ENCODE measurements around the gene SRL. TPM values are rescaled to one million over a fixed set of nuclear protein-coding genes. Genes with fewer than 3 reads are reported as not detected.
A peak's percentile ranks its signal among the peaks of the same experiment; 100 is the strongest.

The SRL gene
- total RNA-seq, 6 experiments from 2014 or later: 0.18 to 0.62 (median 0.28) TPM

DNA sequence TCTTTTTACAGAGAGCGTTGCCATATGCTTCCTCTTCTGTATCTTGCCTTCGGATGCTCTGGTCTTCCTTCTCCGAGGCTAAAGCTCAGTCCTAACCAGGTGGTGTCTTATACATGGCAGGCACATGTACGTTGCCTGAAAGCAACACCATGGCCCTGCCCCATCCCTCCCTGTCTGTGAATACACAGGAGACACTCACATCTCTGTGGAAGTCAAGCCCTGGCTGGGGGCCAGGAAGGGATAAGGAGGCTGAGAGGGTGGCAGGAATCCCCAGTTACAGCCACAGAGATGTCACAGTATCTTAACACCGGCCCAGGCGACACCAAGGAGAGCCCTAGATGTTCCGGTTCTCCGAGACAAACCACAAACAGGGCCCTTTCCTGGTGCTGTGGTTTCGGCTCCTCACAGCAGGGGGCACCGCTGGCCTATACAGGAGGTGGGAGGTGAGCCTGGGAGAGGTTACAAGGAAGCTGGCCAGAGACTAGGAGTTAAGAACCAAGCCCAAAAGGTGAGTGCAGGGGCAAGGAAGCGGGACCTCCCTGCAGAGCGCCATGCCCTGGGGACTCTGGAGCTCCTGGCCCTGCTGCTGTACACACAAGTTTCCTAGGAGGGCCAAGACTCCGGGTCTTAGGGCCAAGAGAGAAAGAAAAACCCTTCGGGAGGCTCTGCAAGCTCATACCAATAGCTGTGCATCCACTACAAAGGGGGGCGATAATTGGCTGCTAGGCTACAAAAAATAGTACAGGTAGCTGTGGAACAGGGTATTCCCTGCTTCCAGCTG is 41.7 kb downstream of the SRL start:
- TF ChIP-seq, protein P1, sequence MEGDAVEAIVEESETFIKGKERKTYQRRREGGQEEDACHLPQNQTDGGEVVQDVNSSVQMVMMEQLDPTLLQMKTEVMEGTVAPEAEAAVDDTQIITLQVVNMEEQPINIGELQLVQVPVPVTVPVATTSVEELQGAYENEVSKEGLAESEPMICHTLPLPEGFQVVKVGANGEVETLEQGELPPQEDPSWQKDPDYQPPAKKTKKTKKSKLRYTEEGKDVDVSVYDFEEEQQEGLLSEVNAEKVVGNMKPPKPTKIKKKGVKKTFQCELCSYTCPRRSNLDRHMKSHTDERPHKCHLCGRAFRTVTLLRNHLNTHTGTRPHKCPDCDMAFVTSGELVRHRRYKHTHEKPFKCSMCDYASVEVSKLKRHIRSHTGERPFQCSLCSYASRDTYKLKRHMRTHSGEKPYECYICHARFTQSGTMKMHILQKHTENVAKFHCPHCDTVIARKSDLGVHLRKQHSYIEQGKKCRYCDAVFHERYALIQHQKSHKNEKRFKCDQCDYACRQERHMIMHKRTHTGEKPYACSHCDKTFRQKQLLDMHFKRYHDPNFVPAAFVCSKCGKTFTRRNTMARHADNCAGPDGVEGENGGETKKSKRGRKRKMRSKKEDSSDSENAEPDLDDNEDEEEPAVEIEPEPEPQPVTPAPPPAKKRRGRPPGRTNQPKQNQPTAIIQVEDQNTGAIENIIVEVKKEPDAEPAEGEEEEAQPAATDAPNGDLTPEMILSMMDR (IDR thresholded peaks at IDR 0.05): peak; percentile 70 to 79 (median 72)
- no peak for TF ChIP-seq POLR2A (IDR thresholded peaks at IDR 0.05)
- intact Hi-C loops (cut with DNase I): loop anchor here (5.0 to 10.0 kb wide), 3 partner anchors 45 to 137 kb away; partner anchors contain the start of gene SRL (in 1 of the 2)
- 43% methylated on average over 8 of the region's 15 CpGs for WGBS (ENCODE audit: insufficient coverage, low coverage, low lambda C conversion rate, missing lambda C conversion rate)
- Histone ChIP-seq H3K36me3 (no peaks in the 10 kb centered on the region), H3K27me3 (no peaks in the 10 kb centered on the region), H3K4me1 (no peaks in the 10 kb centered on the region), H3K4me3 (no peak overlapping the region), H3K9me3 (no peaks in the 10 kb centered on the region), H3K27ac (no peak overlapping the region)
- ATAC-seq: peak; percentile 95 to 99 (median 97)
- DNase-seq: peak; percentile 70 to 74 (median 72)

DNA sequence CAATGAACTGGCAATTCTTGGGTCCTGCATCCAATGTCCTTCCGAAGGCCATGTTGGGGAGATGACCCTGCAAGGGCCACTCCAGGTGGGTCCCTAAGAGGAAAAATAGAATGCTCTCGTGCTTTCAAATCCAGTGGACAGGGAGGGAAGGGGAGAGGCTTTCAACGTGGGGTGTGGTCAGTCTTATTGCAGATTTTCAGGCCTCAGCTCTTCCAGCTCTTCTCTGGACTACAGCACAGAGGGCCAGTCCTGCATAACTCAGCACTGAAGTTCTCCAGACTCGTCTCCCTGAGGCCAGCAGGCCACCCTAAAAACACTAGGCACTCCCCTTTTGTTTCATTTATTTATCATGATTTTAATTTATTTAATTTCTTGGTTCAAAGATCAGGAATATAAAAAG is 43.1 kb downstream of the SRL start:
- Histone ChIP-seq H3K27ac (no peak overlapping the region), H3K4me3 (no peak overlapping the region), H3K9me3 (no peaks in the 10 kb centered on the region), H3K27me3 (no peaks in the 10 kb centered on the region), H3K36me3 (no peaks in the 10 kb centered on the region), H3K4me1 (no peaks in the 10 kb centered on the region)
- 56% methylated on average over 3 of the region's 4 CpGs for WGBS (ENCODE audit: insufficient coverage, low coverage, low lambda C conversion rate, missing lambda C conversion rate)
- DNase-seq (no peak), ATAC-seq (no peak)
- intact Hi-C loops (cut with DNase I): loop anchor here in 1 of 2 donors (10.0 kb wide), 1 partner anchor 46 kb away; the partner anchor contains the start of gene SRL
- TF ChIP-seq, protein P1 (IDR thresholded peaks at IDR 0.05): no peak
- TF ChIP-seq POLR2A (IDR thresholded peaks at IDR 0.05): no peak

DNA sequence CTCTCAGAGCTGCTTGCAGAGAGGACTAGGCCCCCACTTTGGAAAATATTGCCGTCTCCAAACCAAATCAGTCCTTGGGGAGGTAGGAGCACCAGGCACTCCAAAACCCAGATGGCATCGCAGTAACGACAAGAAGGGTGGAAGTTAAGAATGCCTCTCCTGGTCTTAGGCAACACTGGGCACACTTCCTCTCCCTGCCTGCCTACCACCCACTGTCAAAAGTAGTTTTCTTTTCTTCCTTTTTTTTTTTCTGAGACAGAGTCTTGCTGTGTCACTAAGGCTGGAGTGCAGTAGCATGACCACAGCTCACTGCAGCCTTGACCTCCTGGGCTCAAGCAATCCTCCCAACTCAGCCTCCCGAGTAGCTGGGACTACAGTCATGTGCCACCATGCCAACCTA is 47.2 kb downstream of the SRL start:
- Histone ChIP-seq H3K4me3 (no peak overlapping the region), H3K9me3 (no peaks in the 10 kb centered on the region), H3K36me3 (no peaks in the 10 kb centered on the region), H3K27me3 (no peaks in the 10 kb centered on the region), H3K4me1 (no peaks in the 10 kb centered on the region), H3K27ac (no peak overlapping the region)
- ATAC-seq: peak; percentile 41 to 67 (median 46)
- peak in 1 of 3 donors; percentile 16 for DNase-seq
- 47% methylated on average over 3 of the region's 4 CpGs for WGBS (ENCODE audit: insufficient coverage, low coverage, low lambda C conversion rate, missing lambda C conversion rate)
- intact Hi-C loops (cut with DNase I): loop anchor here in 1 of 2 donors (10.0 kb wide), 1 partner anchor 50 kb away; the partner anchor contains the start of gene SRL
- TF ChIP-seq, protein P1 (IDR thresholded peaks at IDR 0.05): no peak
- no peak for TF ChIP-seq POLR2A (IDR thresholded peaks at IDR 0.05)

DNA sequence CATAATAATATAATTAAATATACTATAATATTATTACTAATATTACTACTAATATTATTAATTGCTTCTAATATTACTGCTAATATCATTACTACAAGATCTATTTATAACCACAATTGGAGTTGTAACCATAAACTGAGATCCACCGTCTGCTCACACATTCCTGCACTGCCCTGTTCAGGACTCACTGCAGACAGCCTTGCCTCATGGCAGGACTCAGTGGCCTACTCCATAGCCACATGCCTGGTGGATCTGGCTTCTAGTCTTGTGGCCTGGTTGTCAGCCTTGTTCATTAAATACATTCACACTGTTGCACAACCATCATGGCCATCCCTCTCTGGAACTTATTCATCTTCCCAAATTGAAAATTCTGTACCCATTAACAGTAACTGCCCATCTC is 48.0 kb downstream of the SRL start:
- DNase-seq (peak in 1 of 3 donors; percentile 1), ATAC-seq (no peak)
- Histone ChIP-seq H3K4me3 (no peak overlapping the region), H3K36me3 (no peaks in the 10 kb centered on the region), H3K27me3 (no peaks in the 10 kb centered on the region), H3K27ac (no peak overlapping the region), H3K4me1 (no peaks in the 10 kb centered on the region), H3K9me3 (no peaks in the 10 kb centered on the region)
- no peak for TF ChIP-seq POLR2A (IDR thresholded peaks at IDR 0.05)
- TF ChIP-seq, protein P1 (IDR thresholded peaks at IDR 0.05): no peak
- intact Hi-C loops (cut with DNase I): loop anchor here in 1 of 2 donors (10.0 kb wide), 1 partner anchor 51 kb away; the partner anchor contains the start of gene SRL
- WGBS (ENCODE audit: insufficient coverage, low coverage, low lambda C conversion rate, missing lambda C conversion rate): 67% methylated on average over 1 of the region's 1 CpG
